CD14-positive monocyte (primary cell): Measurements from ENCODE around the gene FRMD7. TPM values are rescaled to one million over a fixed set of nuclear protein-coding genes. Genes with fewer than 3 reads are reported as not detected.

Source experiments
- DNase-seq, 3 donors: peaks; one replicate each; pipeline ENCODE4 v3.0.0-alpha.2; 2011 to 2022
- H2AFZ ChIP-seq: 2 replicates; pipeline ENCODE4 v1.6.0; 2012; ENCODE audit warnings: mild to moderate bottlenecking, low read depth, low read length, inconsistent platforms; ENCODE audit not compliant: insufficient read depth, poor library complexity, severe bottlenecking
- H3K27ac ChIP-seq, 2 donors: 1 replicate in 1 of 2; 2 replicates in 1 of 2; pipeline ENCODE4 v1.5.1; 2012 to 2013; ENCODE audit warnings: low read length in 2 of 2, control low read depth in 1 of 2, inconsistent platforms in 1 of 2, low read depth in 1 of 2, mild to moderate bottlenecking in 1 of 2
- H3K27me3 ChIP-seq, 2 donors: one replicate each; pipeline versions ENCODE4 v1.6.0 to v1.6.1; 2011 to 2013; ENCODE audit warnings: low read length in 2 of 2; ENCODE audit not compliant: control insufficient read depth in 2 of 2, insufficient read depth in 2 of 2
- H3K36me3 ChIP-seq, 2 donors: replicated peaks in 1 of 2; 1 replicate in 1 of 2; 2 replicates in 1 of 2; pipeline versions ENCODE4 v1.5.1 to v1.6.1; 2012 to 2013; ENCODE audit warnings: low read length in 2 of 2, control low read depth in 1 of 2, inconsistent platforms in 1 of 2, mild to moderate bottlenecking in 1 of 2; ENCODE audit not compliant: insufficient read depth in 2 of 2, control insufficient read depth in 1 of 2
- H3K4me1 ChIP-seq, 2 donors: 1 replicate in 1 of 2; 2 replicates in 1 of 2; pipeline versions ENCODE4 v1.5.1 to v1.6.1; 2012 to 2013; ENCODE audit warnings: low read length in 2 of 2, control low read depth in 1 of 2, inconsistent platforms in 1 of 2, mild to moderate bottlenecking in 1 of 2, moderate library complexity in 1 of 2; ENCODE audit not compliant: insufficient read depth in 2 of 2, control insufficient read depth in 1 of 2
- H3K4me2 ChIP-seq: replicated peaks from 2 replicates; pipeline ENCODE3; 2012; ENCODE audit warnings: low read length, moderate library complexity, mild to moderate bottlenecking; ENCODE audit not compliant: poor library complexity, severe bottlenecking; ENCODE audit errors: extremely low read depth
- H3K4me3 ChIP-seq, 3 experiments: fragments of 200-600 bp in 1 of 3; sonication (generic) in 1 of 3; replicated peaks in 1 of 3; 1 replicate in 2 of 3; 2 replicates in 1 of 3; pipeline ENCODE4 v1.5.1; 2011 to 2013; ENCODE audit warnings: low read length in 3 of 3, mild to moderate bottlenecking in 3 of 3, control low read depth in 2 of 3, low read depth in 2 of 3, inconsistent platforms in 1 of 3, moderate library complexity in 1 of 3
- H3K79me2 ChIP-seq: 2 replicates; pipeline ENCODE4 v1.6.0; 2012; ENCODE audit warnings: mild to moderate bottlenecking, control low read depth, inconsistent platforms, low read length, moderate library complexity; ENCODE audit not compliant: insufficient read depth
- H3K9ac ChIP-seq: 2 replicates; pipeline ENCODE4 v1.6.0; 2017; ENCODE audit warnings: low read length, mild to moderate bottlenecking; ENCODE audit not compliant: insufficient read depth, poor library complexity, severe bottlenecking
- H3K9me3 ChIP-seq, 2 donors: replicated peaks in 1 of 2; 1 replicate in 1 of 2; 2 replicates in 1 of 2; pipeline versions ENCODE4 v1.5.1 to v1.6.1; 2012 to 2013; ENCODE audit warnings: low read length in 2 of 2, control low read depth in 1 of 2; ENCODE audit not compliant: control insufficient read depth in 1 of 2, insufficient read depth in 1 of 2
- H4K20me1 ChIP-seq: 2 replicates; pipeline ENCODE4 v1.6.0; 2012; ENCODE audit warnings: mild to moderate bottlenecking, low read length, control low read depth, moderate library complexity; ENCODE audit not compliant: insufficient read depth
- H3K27ac Mint-ChIP-seq, 7 donors: one replicate each; pipeline ENCODE4 v1.8.0; 2020; ENCODE audit warnings: mild to moderate bottlenecking in 7 of 7, mixed read lengths in 7 of 7, moderate library complexity in 6 of 7, inconsistent platforms in 2 of 7
- H3K27me3 Mint-ChIP-seq, 3 donors: one replicate each; pipeline ENCODE4 v1.8.0; 2021 to 2022; ENCODE audit warnings: low read depth in 3 of 3, mild to moderate bottlenecking in 3 of 3, mixed read lengths in 3 of 3, moderate library complexity in 3 of 3, inconsistent platforms in 1 of 3
- H3K36me3 Mint-ChIP-seq, 2 donors: one replicate each; pipeline ENCODE4 v1.8.0; 2020; ENCODE audit warnings: mixed read lengths in 2 of 2, inconsistent platforms in 1 of 2, mild to moderate bottlenecking in 1 of 2
- H3K4me1 Mint-ChIP-seq: one replicate; pipeline ENCODE4 v1.8.0; 2020; ENCODE audit warnings: mild to moderate bottlenecking, mixed read lengths
- H3K4me3 Mint-ChIP-seq, 2 donors: one replicate each; pipeline ENCODE4 v1.8.0; 2020; ENCODE audit warnings: mild to moderate bottlenecking in 2 of 2, mixed read lengths in 2 of 2, moderate library complexity in 1 of 2
- H3K9me3 Mint-ChIP-seq, 7 donors: one replicate each; pipeline ENCODE4 v1.8.0; 2020 to 2022; ENCODE audit warnings: mixed read lengths in 7 of 7, mild to moderate bottlenecking in 6 of 7, moderate library complexity in 6 of 7, inconsistent platforms in 2 of 7
- WGBS: methylation state at CpG from one replicate; pipeline ENCODE4 v1.1.5; 2013; ENCODE audit warnings: missing lambda C conversion rate; ENCODE audit not compliant: insufficient coverage; 5-methylcytosine and 5-hydroxymethylcytosine counted together
- intact Hi-C, 2 donors: fragments of 100-400 bp; cut with micrococcal nuclease; formaldehyde crosslinking; loops; one replicate each; pipeline versions ENCODE4 v1.15.0 to v1.15.1; 2023
- polyA plus RNA-seq, 3 donors: library from polyadenylated mRNA; depleted of rRNA in 1 of 3; unstranded in 2 of 3; stranded (reverse) in 1 of 3; fragments of 300-500 nt in 2 of 3; fragments of >200 nt in 1 of 3; fragmentation: Illumina TruSeq in 2 of 3; gene quantifications; 1 replicate in 2 of 3; 2 replicates in 1 of 3; pipeline ENCODE4 v1.2.3, GENCODE V29; 2012 to 2021
- TF ChIP-seq, protein P1 (sequence below): fragments of 200-600 bp; IDR thresholded peaks from one replicate; pipeline ENCODE4 v1.8.0; 2022; ENCODE audit warnings: antibody characterized with exemption, mild to moderate bottlenecking

FRMD7 gene
- polyA plus RNA-seq, 3 donors = not detected

DNA sequence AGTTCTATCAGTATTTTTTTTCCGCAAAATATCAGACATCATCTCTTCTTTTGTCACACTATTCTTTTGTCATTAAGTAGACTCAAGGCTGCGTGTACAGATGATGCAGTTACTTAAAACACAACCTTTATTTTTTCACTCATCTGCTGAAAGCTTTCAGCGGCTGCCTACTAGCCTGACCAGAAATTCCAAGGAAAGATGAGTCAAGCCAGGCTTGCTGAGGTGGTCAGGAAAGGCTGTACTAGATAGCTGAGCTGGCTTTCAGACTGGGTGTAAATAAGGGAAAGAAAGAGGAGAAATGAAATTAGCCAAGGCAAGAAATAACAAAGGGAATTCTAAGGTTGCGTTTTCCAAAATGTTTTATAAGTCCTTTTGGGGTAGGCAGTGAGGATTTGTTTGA is 86.8 kb downstream of the FRMD7 start:
- H3K4me3 Mint-ChIP-seq = no peak overlapping the region
- no peak overlapping the region for H3K27ac ChIP-seq
- H2AFZ ChIP-seq = no peak overlapping the region
- intact Hi-C loops = no loop called here
- H3K4me2 ChIP-seq = no peak overlapping the region
- no peaks in the 10 kb centered on the region for H3K36me3 Mint-ChIP-seq
- H3K36me3 ChIP-seq = no peaks in the 10 kb centered on the region
- peak overlapping the region in 3 of 7 donors; percentile 15 to 65 (median 30) for H3K27ac Mint-ChIP-seq
- H3K27me3 ChIP-seq = peaks cover 0 to 36% of the 10 kb centered on the region in 2 donors
- peaks cover 0 to 21% (median 0%) of the 10 kb centered on the region in 3 donors for H3K27me3 Mint-ChIP-seq
- no peak for DNase-seq
- peaks cover 27% of the 10 kb centered on the region for H3K4me1 Mint-ChIP-seq
- H3K9me3 Mint-ChIP-seq = no peaks in the 10 kb centered on the region
- peaks cover 0 to under 1% of the 10 kb centered on the region in 2 donors for H3K4me1 ChIP-seq
- peaks cover 12% of the 10 kb centered on the region for H4K20me1 ChIP-seq
- peaks cover 96% of the 10 kb centered on the region for H3K79me2 ChIP-seq
- no CpG with 5 or more reads among the region's 4 CpGs for whole genome bisulfite sequencing
- no peaks in the 10 kb centered on the region for H3K9me3 ChIP-seq
- TF ChIP-seq, protein P1, sequence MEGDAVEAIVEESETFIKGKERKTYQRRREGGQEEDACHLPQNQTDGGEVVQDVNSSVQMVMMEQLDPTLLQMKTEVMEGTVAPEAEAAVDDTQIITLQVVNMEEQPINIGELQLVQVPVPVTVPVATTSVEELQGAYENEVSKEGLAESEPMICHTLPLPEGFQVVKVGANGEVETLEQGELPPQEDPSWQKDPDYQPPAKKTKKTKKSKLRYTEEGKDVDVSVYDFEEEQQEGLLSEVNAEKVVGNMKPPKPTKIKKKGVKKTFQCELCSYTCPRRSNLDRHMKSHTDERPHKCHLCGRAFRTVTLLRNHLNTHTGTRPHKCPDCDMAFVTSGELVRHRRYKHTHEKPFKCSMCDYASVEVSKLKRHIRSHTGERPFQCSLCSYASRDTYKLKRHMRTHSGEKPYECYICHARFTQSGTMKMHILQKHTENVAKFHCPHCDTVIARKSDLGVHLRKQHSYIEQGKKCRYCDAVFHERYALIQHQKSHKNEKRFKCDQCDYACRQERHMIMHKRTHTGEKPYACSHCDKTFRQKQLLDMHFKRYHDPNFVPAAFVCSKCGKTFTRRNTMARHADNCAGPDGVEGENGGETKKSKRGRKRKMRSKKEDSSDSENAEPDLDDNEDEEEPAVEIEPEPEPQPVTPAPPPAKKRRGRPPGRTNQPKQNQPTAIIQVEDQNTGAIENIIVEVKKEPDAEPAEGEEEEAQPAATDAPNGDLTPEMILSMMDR = no peak
- no peak overlapping the region for H3K9ac ChIP-seq
- H3K4me3 ChIP-seq = no peak overlapping the region

GRCh38 chrX:132040066-132040465 is 87.8 kb downstream of the FRMD7 start:
- no peak overlapping the region for H3K4me3 Mint-ChIP-seq
- H3K9me3 Mint-ChIP-seq = no peaks in the 10 kb centered on the region
- Histone ChIP-seq H2AFZ (no peak overlapping the region), H3K4me1 (peaks cover 0 to 7% of the 10 kb centered on the region in 2 donors), H3K4me2 (no peak overlapping the region), H3K36me3 (no peaks in the 10 kb centered on the region), H3K9me3 (no peaks in the 10 kb centered on the region), H3K27me3 (peaks cover 0 to 32% of the 10 kb centered on the region in 2 donors), H4K20me1 (peaks cover 13% of the 10 kb centered on the region), H3K4me3 (no peak overlapping the region), H3K9ac (no peak overlapping the region), H3K27ac (no peak overlapping the region), H3K79me2 (peaks cover 95% of the 10 kb centered on the region)
- DNase-seq = no peak
- peaks cover 0 to 21% (median 0%) of the 10 kb centered on the region in 3 donors for H3K27me3 Mint-ChIP-seq
- peaks cover 27% of the 10 kb centered on the region for H3K4me1 Mint-ChIP-seq
- intact Hi-C loops = no loop called here
- no CpG with 5 or more reads among the region's 2 CpGs for WGBS
- TF ChIP-seq, protein P1 = no peak
- no peak overlapping the region for H3K27ac Mint-ChIP-seq
- H3K36me3 Mint-ChIP-seq = no peaks in the 10 kb centered on the region
